Measurements from ENCODE around the gene WWC1.
"Not testable (repeated sequence)": the region's sequence is repeated elsewhere in the genome, so short reads cannot be mapped to it uniquely, and the experiment has no call there.

The WWC1 gene

DNA sequence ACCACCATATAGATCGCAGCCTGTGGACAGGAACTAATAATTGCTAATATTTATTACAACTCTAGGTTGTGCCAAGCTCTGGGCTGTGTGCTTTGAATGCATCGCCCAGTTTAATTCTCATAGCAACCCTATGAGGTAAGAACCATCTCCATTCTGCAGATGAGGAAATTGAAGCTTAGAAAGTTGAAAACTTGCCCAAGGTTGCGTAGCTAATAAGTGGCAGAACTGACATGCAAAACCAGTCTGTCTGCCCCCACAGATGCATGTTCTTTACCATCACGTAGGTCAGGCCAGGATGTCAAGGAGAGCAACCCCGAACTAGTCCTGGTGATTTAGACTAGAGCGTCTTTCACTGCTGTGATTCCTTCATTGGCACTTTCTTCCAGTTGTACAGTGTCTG, 15.6 kb downstream of the WWC1 start:
- no peak overlapping the region for H3K4me3 ChIP-seq (replicated peaks; ENCODE audit: low read depth, low read length)
- no peak for DNase-seq (ENCODE audit: extremely low read depth, insufficient read length)

DNA sequence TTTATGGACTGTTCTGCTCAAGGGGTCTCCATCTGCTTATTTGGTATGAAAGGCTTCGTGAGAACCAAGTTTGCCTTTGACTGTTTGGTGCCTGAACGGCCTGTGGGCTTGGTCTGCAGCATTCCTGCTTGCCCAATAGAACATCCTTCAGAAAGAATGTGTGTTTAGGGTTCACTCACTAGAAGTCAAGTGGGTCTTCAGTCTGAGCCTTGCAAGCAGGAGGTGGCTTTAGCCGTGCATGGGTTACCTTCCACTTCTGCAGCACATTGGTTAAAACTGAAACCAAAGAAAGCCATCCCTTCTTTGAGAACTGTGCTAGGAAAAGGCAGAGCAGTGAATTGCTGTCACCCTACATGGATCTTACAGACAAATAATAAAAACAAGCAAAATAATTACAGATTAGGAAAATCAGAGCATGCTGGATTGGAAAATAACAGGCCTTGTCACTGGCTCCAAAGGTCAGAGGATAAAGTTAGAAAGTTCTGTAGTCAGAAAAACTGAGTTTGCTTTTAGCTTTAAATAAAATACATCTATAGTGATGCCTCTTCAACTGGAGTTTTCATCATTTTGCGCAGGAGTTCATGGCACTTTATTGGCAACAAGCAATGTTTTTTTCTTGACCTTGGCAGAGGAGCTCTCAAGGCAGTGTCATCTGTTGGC, 16.6 kb downstream of the WWC1 start:
- H3K36me3 ChIP-seq (ENCODE audit: control insufficient read depth, insufficient read depth, low read length) = no peaks in the 10 kb centered on the region
- TF ChIP-seq CTCF (IDR thresholded peaks at IDR 0.05; ENCODE audit: insufficient read depth, low read length, poor library complexity, severe bottlenecking) = no peak
- no peak overlapping the region for H3K4me3 ChIP-seq (replicated peaks; ENCODE audit: low read depth, low read length)
- H3K27me3 ChIP-seq (replicated peaks; ENCODE audit: control insufficient read depth, insufficient read depth, low read length) = no peaks in the 10 kb centered on the region
- no peak for DNase-seq (ENCODE audit: extremely low read depth, insufficient read length)

More for the DNA sequence above, 15.6 kb downstream of the WWC1 start:
- no peak for TF ChIP-seq CTCF (IDR thresholded peaks at IDR 0.05; ENCODE audit: insufficient read depth, low read length, poor library complexity, severe bottlenecking)
- H3K27me3 ChIP-seq (replicated peaks; ENCODE audit: control insufficient read depth, insufficient read depth, low read length) = no peaks in the 10 kb centered on the region
- H3K36me3 ChIP-seq (ENCODE audit: control insufficient read depth, insufficient read depth, low read length) = no peaks in the 10 kb centered on the region

- TF ChIP-seq CTCF (IDR thresholded peaks at IDR 0.05; ENCODE audit: insufficient read depth, low read length, poor library complexity, severe bottlenecking) = no peak
- Histone ChIP-seq H3K36me3 (ENCODE audit: control insufficient read depth, insufficient read depth, low read length) (no peaks in the 10 kb centered on the region), H3K4me3 (replicated peaks; ENCODE audit: low read depth, low read length) (no peak overlapping the region), H3K27me3 (replicated peaks; ENCODE audit: control insufficient read depth, insufficient read depth, low read length) (no peaks in the 10 kb centered on the region)
- DNase-seq (ENCODE audit: extremely low read depth, insufficient read length) = no peak
Observed at GRCh38 chr5:168308976-168309598, 17.6 kb downstream of the WWC1 start.

DNA sequence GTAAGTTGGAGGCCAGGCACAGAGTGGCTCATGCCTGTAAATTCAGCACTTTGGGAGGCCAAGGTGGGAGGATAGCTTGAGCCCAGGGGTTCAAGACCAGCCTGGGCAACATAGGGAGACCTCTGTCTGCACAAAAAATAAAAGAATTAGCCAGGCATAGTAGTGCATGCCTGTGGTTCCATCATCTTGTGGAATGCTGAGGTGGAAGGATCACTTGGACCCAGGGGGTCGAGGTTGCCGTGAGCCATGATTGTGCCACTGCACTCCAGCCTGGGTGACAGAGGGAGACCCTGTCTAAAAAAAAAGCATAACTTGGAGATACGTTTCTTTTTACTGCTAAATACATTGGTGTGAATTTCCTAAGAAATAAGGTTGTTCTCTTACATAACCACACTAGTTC, 19.1 kb downstream of the WWC1 start:
- DNase-seq (ENCODE audit: extremely low read depth, insufficient read length); H3K4me3 ChIP-seq (replicated peaks; ENCODE audit: low read depth, low read length); H3K27me3 ChIP-seq (replicated peaks; ENCODE audit: control insufficient read depth, insufficient read depth, low read length); H3K36me3 ChIP-seq (ENCODE audit: control insufficient read depth, insufficient read depth, low read length): not testable (repeated sequence)

- no peak for DNase-seq (ENCODE audit: extremely low read depth, insufficient read length)
Observed at GRCh38 chr5:168311061-168311566, 19.7 kb downstream of the WWC1 start.

More at GRCh38 chr5:168311061-168311566, 19.7 kb downstream of the WWC1 start:
- H3K27me3 ChIP-seq (replicated peaks; ENCODE audit: control insufficient read depth, insufficient read depth, low read length) = no peaks in the 10 kb centered on the region; the same call in 1 of the 2 replicates
- TF ChIP-seq CTCF (IDR thresholded peaks at IDR 0.05; ENCODE audit: insufficient read depth, low read length, poor library complexity, severe bottlenecking) = no peak
- H3K36me3 ChIP-seq (ENCODE audit: control insufficient read depth, insufficient read depth, low read length) = no peaks in the 10 kb centered on the region
- H3K4me3 ChIP-seq (replicated peaks; ENCODE audit: low read depth, low read length) = no peak overlapping the region

All from GM06990 (cell line).